K562 (cell line): ENCODE measurements around the gene USP24. TPM values are rescaled to one million over a fixed set of nuclear protein-coding genes. Genes with fewer than 3 reads are reported as not detected.

Experiments used
- ATAC-seq: fragments of 200-7000 bp; cut with Tn5 transposase; 3 replicates; pipeline ENCODE4 v1.9.1; 2020; ENCODE audit warnings: moderate library complexity
- BruUV-seq: library from RNA; stranded (reverse); fragments of 400-500 nt; replicated peaks from 2 replicates; lab custom pipeline; 2021; lab: Mats Ljungman, UMichigan
- CTCF ChIA-PET: fragments of 300-600 bp; formaldehyde crosslinking; extraction: SDS; loops from one replicate; lab custom pipeline; 2021; ENCODE audit warnings: low intra/inter-chr PET ratio; lab: Yijun Ruan, JAX
- POLR2A ChIA-PET: fragments of 300-600, 350-650 bp; sonication (Branson Sonifier 250); formaldehyde crosslinking; extraction: SDS; loops from one replicate; lab custom pipeline; 2021; ENCODE audit warnings: antibody characterized with exemption, inconsistent platforms; lab: Yijun Ruan, JAX
- DNase-seq, 4 experiments: peaks; one replicate each; pipeline versions ENCODE4 v3.0.0 to v3.0.0-alpha.2; 2011 to 2018; ENCODE audit warnings: low spot score in 3 of 4, mixed read lengths in 3 of 4; ENCODE audit errors: extremely low read depth in 1 of 4
- FAIRE-seq: peaks from 2 replicates; lab custom pipeline; 2011; peaks lifted over from hg19 to GRCh38; lab: Jason Lieb, UNC
- H2AFZ ChIP-seq: 2 replicates; pipeline ENCODE4 v1.6.0; 2011; ENCODE audit warnings: low read depth, low read length, control low read depth, inconsistent platforms
- H3K27ac ChIP-seq: fragments of 200-600 bp; 3 replicates; pipeline ENCODE4 v1.8.0; 2011; ENCODE audit warnings: low read depth, mild to moderate bottlenecking, control low read depth, inconsistent platforms, low read length, moderate library complexity, mixed read lengths; ENCODE audit errors: extremely low read depth
- H3K27me3 ChIP-seq, 2 experiments: fragments of 300-600 bp in 1 of 2; 2 replicates in 1 of 2; 3 replicates in 1 of 2; pipeline versions ENCODE4 v1.6.0 to v1.8.0; 2011; ENCODE audit warnings: inconsistent platforms in 2 of 2, low read length in 2 of 2, mild to moderate bottlenecking in 1 of 2, mixed read lengths in 1 of 2, moderate library complexity in 1 of 2; ENCODE audit not compliant: control insufficient read depth in 2 of 2, insufficient read depth in 2 of 2
- H3K36me3 ChIP-seq: fragments of 300-600 bp; 3 replicates; pipeline ENCODE4 v1.8.0; 2011; ENCODE audit warnings: mild to moderate bottlenecking, low read length, inconsistent platforms; ENCODE audit not compliant: control insufficient read depth, insufficient read depth
- H3K4me1 ChIP-seq, 2 experiments: fragments of 200-600 bp in 1 of 2; replicated peaks in 1 of 2; 2 replicates in 1 of 2; 3 replicates in 1 of 2; pipeline versions ENCODE4 v1.5.1 to v1.8.0; 2011; ENCODE audit warnings: inconsistent platforms in 2 of 2, low read length in 2 of 2, mild to moderate bottlenecking in 1 of 2, mixed read lengths in 1 of 2, moderate library complexity in 1 of 2; ENCODE audit not compliant: control insufficient read depth in 2 of 2, insufficient read depth in 2 of 2
- H3K4me2 ChIP-seq: 2 replicates; pipeline ENCODE4 v1.6.1; 2011; ENCODE audit warnings: low read length, control low read depth, inconsistent platforms, mixed read lengths; ENCODE audit not compliant: insufficient read depth
- H3K4me3 ChIP-seq: fragments of 200-600 bp; sonication (generic), shearing (Covaris generic); 2 replicates; pipeline ENCODE4 v1.5.1; 2016; ENCODE audit warnings: control low read depth, inconsistent platforms
- H3K79me2 ChIP-seq: fragments of 200-600 bp; 3 replicates; pipeline ENCODE4 v1.8.0; 2011; ENCODE audit warnings: low read length, inconsistent platforms; ENCODE audit not compliant: control insufficient read depth, insufficient read depth
- H3K9ac ChIP-seq, 2 experiments: 2 replicates each; pipeline versions ENCODE4 v1.6.0 to v1.6.1; 2011; ENCODE audit warnings: low read depth in 2 of 2, low read length in 2 of 2, control low read depth in 1 of 2, inconsistent platforms in 1 of 2, mild to moderate bottlenecking in 1 of 2, mixed read lengths in 1 of 2; ENCODE audit not compliant: insufficient read depth in 1 of 2
- H3K9me1 ChIP-seq: one replicate; pipeline ENCODE4 v1.6.0; 2011; ENCODE audit warnings: inconsistent platforms, mild to moderate bottlenecking, low read length, moderate library complexity; ENCODE audit not compliant: control insufficient read depth, insufficient read depth
- H3K9me3 ChIP-seq: replicated peaks from 2 replicates; pipeline ENCODE4 v1.5.1; 2011; ENCODE audit warnings: low read depth, low read length, inconsistent platforms; ENCODE audit not compliant: control insufficient read depth, insufficient read depth
- H4K20me1 ChIP-seq: replicated peaks from 2 replicates; pipeline ENCODE4 v1.6.1; 2011; ENCODE audit warnings: low read length, inconsistent platforms, mixed read lengths; ENCODE audit not compliant: control insufficient read depth, insufficient read depth
- ATF1 ChIP-seq, 2 experiments: fragments of 450-650 bp in 1 of 2; IDR thresholded peaks; 2 replicates each; pipeline ENCODE4 v1.6.1; 2016; ENCODE audit warnings: missing compliant biosample characterization in 1 of 2, missing genetic modification characterization in 1 of 2
- C11orf30 ChIP-seq: fragments of 450-650 bp; IDR thresholded peaks from 2 replicates; pipeline ENCODE4 v1.6.1; 2016; ENCODE audit warnings: low read depth, mild to moderate bottlenecking
- MAFG ChIP-seq: fragments of 450-650 bp; conservative IDR thresholded peaks from 2 replicates; pipeline ENCODE4 v1.6.1; 2016; ENCODE audit warnings: missing genetic modification characterization, missing compliant biosample characterization
- ZNF316 ChIP-seq: fragments of 450-650 bp; IDR thresholded peaks from 2 replicates; pipeline ENCODE4 v1.6.1; 2016
- WGBS: fragments of 100-300 bp; shearing (Covaris generic); methylation state at CpG from one replicate; pipeline ENCODE4 v1.1.6; 2016; ENCODE audit warnings: low coverage, mixed read lengths; ENCODE audit not compliant: insufficient coverage; ENCODE audit errors: missing lambda C conversion rate; 5-methylcytosine and 5-hydroxymethylcytosine counted together
- in situ Hi-C: fragments of 300-500 bp; cut with MboI; formaldehyde crosslinking; loops from 4 replicates; pipeline ENCODE4 v1.15.0; 2018; ENCODE audit warnings: inconsistent platforms, mixed read lengths
- intact Hi-C: fragments of 100-400 bp; cut with micrococcal nuclease; formaldehyde crosslinking; loops from 2 replicates; pipeline ENCODE4 v1.14.2; 2022
- polyA plus RNA-seq, 8 experiments: library from polyadenylated mRNA; depleted of rRNA in 4 of 8; stranded (reverse) in 5 of 8; unstranded in 3 of 8; fragments of >200 nt; fragmentation: Nextera tagmentation in 2 of 8; fragmentation: Illumina TruSeq in 1 of 8; extraction: Ambion mirVana in 2 of 8; extraction: Trizol in 1 of 8; gene quantifications; 2 replicates each; pipeline versions ENCODE4 v1.2.1 to v1.2.3, GENCODE V29; 2011 to 2014; ENCODE audit warnings: inconsistent platforms in 1 of 8, missing spikeins in 1 of 8
- total RNA-seq, 7 experiments: library from RNA; depleted of rRNA in 6 of 7; stranded (reverse); fragments of >200 nt in 6 of 7; fragmentation: Illumina TruSeq in 2 of 7; extraction: Trizol in 2 of 7; gene quantifications; 2 replicates each; pipeline versions ENCODE4 v1.2.1 to v1.2.3, GENCODE V29; 2011 to 2021; ENCODE audit warnings: low replicate concordance in 1 of 7
- TF ChIP-seq, protein P1 (sequence below): fragments of 450-650 bp; formaldehyde crosslinking; IDR thresholded peaks from 2 replicates; pipeline ENCODE4 v1.4.0; 2020; ENCODE audit warnings: mild to moderate bottlenecking, moderate library complexity

Gene USP24
- total and polyA plus RNA-seq, 9 of the 15 experiments (the other 6 are each of a cell fraction or from before 2014, with no cell fraction given), result 7.7 to 62.6 (median 36.8) TPM

DNA sequence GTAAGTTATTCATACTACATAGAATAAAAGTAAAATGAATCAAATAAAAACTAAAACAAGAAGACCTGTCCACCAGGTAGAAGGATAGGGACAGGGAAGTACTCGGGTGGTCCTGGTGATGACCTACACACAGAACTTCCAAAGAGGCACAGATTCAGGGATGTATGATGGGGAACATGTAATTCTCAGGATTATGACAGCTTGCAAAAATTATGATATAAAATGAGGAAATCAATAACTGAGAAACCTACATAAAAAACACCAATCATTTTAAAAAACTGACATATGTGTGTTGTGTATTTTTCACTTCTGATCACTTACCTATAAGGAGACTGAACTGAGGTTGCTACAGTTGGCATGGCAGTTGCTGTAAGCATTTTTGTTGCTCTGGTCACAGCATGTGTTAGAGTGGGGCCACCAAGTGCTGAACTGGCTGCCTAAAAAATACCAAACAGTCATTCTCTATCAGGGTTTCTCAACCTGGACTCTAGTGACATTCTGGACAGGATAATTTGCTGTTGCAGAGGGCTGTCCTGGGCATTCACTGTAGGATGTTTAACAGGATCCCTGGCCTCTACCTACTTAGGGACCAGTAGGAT is 73.8 kb downstream of the USP24 start:
- H3K9me3 ChIP-seq, result no peaks in the 10 kb centered on the region
- H3K36me3 ChIP-seq, result peaks cover 99% of the 10 kb centered on the region
- no peaks in the 10 kb centered on the region for H3K9me1 ChIP-seq
- BruUV-seq, result no TSS peak
- no peak overlapping the region for H3K4me3 ChIP-seq
- FAIRE-seq, result no peak
- H3K9ac ChIP-seq, result no peak overlapping the region
- DNase-seq, result no peak
- TF ChIP-seq, protein P1, sequence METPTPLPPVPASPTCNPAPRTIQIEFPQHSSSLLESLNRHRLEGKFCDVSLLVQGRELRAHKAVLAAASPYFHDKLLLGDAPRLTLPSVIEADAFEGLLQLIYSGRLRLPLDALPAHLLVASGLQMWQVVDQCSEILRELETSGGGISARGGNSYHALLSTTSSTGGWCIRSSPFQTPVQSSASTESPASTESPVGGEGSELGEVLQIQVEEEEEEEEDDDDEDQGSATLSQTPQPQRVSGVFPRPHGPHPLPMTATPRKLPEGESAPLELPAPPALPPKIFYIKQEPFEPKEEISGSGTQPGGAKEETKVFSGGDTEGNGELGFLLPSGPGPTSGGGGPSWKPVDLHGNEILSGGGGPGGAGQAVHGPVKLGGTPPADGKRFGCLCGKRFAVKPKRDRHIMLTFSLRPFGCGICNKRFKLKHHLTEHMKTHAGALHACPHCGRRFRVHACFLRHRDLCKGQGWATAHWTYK (CRISPR knock-in tag), result no peak
- TF ChIP-seq ATF1 (CRISPR knock-in tag; IDR thresholded peaks at IDR 0.05) (no peak), ATF1 (tag; IDR thresholded peaks at IDR 0.05) (no peak), C11orf30 (peak; percentile 67), ZNF316 (peak; percentile 58), MAFG (tag) (peak; percentile 36)
- no peaks in the 10 kb centered on the region for H3K27me3 ChIP-seq
- no peak overlapping the region for H3K27ac ChIP-seq
- no peaks in the 10 kb centered on the region for H4K20me1 ChIP-seq
- no peaks in the 10 kb centered on the region for H3K79me2 ChIP-seq
- in situ Hi-C loops (loop anchor here (5.0 to 25.0 kb wide), 2 partner anchors 136 to 1446 kb away; partner anchors contain the start of gene PLPP3), intact Hi-C loops (loop anchor here (2.0 kb wide), 1 partner anchor 71 kb away; no protein-coding TSS in a partner anchor)
- peaks cover 0 to 6% of the 10 kb centered on the region in 2 experiments; a peak in 2 of 5 replicates for H3K4me1 ChIP-seq
- 0 out of 3 replicates have a peak, but pooled peaks have one; percentile 22 for ATAC-seq
- WGBS, result 79% methylated on average over 1 of the region's 1 CpG
- no peak overlapping the region for H3K4me2 ChIP-seq
- ChIA-PET CTCF (interaction anchor here (3.3 kb wide), 1 partner anchor 136 kb away, joined by 44 read pairs; no protein-coding TSS in a partner anchor), POLR2A (no interaction called here)
- no peak overlapping the region for H2AFZ ChIP-seq
